ENCODE measurements around the gene PRDM2.
"Not testable (repeated sequence)": the region's sequence is repeated elsewhere in the genome, so short reads cannot be mapped to it uniquely, and the experiment has no call there.

PRDM2 gene

GRCh38 chr1:13702425-13703127 lies 2.6 kb downstream of the PRDM2 start:
- peak; percentile 65 for DNase-seq

DNA sequence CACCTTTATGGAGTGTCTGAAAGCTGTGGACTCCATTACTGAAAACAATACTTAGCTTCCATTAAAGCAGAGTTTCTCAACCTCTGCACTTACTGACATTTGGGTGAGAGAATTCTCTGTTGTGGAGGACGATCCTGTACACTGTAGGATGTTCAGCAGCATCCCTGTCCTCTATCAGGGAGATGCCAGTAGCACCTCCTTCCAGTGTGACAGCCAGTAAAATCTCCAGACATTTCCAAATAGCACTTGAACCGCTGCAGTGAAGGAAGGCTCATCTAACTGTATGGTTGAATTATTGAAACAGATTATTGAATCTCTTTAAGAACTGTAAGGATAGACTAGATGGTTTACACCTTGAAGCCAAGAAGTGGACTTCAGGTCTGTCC lies 3.1 kb downstream of the PRDM2 start:
- DNase-seq, result no peak

DNA sequence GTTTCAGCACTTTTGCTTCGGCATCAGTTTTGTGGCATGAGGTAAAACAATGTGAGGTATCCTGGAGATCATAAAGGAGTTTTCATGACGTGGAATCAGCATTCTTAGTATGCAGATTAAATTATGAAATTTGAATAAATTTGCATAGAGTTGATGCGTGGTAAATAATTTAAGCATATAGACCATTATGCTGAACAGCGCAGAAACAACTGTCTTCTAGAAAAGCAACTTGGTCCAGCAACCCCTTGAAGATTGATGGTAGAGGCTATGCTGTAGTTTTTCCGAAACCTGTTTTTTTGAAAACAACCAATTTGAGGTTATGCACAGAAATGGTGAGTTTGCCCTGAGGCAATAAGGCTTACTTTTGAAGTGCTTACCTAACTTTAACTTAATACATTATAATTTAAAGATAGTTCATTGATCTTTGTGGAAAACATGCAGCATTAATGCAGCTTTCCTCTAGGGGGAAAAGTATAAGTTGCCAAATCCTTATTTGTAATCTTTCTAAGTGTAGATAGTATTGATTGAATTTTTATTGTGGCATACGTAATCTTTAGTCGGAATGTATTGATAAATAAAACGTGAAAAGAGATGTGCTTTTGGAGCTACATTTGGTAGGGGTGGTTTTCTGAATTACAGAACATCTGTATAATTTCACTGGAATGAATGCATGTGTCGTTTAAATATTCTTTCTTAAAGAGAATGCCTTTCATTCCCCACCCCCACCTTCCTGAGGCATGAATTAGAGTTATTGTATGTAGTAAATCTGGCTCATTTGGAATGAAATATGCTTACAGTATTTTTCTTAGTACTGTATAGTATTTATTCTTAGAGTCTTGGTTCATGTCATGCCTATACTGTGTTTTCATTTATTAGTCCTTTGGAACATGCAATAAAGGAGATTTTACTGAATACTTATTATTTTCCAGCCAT lies 3.8 kb downstream of the PRDM2 start:
- DNase-seq, result no peak

GRCh38 chr1:13706046-13706445 lies 6.1 kb downstream of the PRDM2 start:
- no peak for DNase-seq

DNA sequence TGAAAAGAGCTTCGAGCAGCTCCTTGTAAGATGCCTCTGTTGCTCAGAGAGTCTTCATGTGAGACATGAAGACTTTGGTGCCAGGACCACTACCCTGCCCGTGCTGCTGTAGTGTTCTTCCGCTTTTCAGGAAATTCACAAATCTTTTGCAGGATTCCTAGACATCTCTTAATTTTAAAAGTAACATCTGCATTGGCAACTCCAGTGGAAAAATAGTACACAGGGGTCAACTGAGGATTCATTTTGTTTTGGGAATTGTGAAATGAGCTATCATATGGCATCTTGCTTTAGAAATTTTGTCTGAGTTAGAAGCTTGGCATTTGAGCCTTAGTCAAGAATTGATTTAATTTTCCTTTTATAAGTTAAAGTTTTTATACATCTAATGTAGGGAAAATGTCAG lies 7.2 kb downstream of the PRDM2 start:
- DNase-seq, result no peak

- no peak for DNase-seq
Observed at GRCh38 chr1:13708380-13708982, 8.5 kb downstream of the PRDM2 start.

GRCh38 chr1:13710086-13710485 lies 10.1 kb downstream of the PRDM2 start:
- DNase-seq, result no peak

GRCh38 chr1:13714851-13715250 lies 14.9 kb downstream of the PRDM2 start:
- DNase-seq, result no peak

- DNase-seq, result not testable (repeated sequence)
Observed at GRCh38 chr1:13715616-13716287, 15.8 kb downstream of the PRDM2 start.

GRCh38 chr1:13722808-13723360 lies 22.9 kb downstream of the PRDM2 start:
- no peak for DNase-seq

DNA sequence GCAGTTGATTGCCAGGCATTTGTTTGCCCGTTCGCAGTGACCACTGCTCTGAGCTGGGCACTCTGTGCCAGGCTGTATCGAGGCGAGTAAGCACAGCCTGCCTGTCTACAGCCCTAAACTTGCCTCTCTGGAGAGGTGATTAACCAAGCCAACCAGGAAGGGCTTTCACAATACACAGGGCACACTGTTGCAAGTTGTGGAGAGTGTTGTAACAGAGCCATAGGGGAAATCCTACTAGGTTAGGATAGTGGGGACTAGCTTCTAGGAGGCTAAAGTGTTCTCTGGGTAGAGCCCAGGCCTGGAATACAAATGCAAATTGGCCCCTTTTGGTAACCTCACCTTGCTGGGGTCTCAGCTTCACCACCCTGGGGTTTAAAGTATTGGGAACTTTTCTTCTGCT lies 23.8 kb downstream of the PRDM2 start:
- DNase-seq, result no peak

GRCh38 chr1:13725714-13726175 lies 25.8 kb downstream of the PRDM2 start:
- DNase-seq, result no peak

DNA sequence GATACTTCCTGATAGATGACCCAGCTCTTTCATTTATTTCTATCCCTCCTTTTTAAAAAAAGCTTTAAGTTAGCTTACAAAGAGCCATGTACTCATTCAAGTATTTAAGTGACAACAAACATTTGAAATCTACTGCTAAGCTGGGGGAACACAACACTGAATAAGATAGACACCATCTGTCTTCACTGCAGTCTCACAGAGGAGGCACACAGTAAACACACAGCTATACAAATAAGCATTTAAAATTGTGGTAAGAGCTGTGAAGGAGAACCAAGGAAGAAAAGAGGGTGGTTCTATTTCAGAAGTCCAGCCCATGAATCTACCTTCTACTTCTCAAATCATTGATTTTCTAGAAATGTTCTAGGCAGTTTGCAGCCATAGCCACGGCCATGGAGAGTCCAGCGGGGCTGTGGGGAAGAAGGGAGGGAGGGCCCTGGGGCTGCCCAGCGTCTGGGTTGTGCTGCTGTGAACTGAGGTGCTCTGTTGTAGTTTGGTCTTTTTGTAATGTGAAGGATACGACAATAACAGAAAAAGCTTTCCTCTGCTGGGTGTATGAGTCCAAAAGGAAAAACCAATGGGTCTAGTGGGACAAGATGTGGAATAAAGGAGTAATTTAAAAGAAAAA lies 28.2 kb downstream of the PRDM2 start:
- no peak for DNase-seq

DNA sequence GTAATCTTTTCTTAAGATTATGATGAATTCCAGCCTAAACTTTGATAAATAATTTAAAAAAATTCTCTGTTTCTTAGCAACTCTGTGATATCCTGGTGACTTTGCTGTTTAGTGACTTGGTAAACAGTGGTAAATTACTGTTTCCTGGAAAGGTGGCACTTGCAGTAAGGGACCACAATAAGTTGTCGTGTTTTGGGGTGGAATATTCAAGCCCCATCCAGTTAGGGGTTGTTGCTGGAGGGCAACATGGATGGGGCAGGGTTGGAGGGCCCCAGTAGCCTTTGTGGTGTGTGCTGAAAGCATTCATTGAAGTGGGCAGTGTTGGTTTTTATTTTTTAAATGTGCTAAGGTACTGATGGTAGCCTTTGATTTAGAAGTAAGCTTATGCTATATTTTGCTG lies 30.3 kb downstream of the PRDM2 start:
- DNase-seq, result no peak

GRCh38 chr1:13730751-13731482 lies 30.9 kb downstream of the PRDM2 start:
- DNase-seq, result peak; percentile 84

DNA sequence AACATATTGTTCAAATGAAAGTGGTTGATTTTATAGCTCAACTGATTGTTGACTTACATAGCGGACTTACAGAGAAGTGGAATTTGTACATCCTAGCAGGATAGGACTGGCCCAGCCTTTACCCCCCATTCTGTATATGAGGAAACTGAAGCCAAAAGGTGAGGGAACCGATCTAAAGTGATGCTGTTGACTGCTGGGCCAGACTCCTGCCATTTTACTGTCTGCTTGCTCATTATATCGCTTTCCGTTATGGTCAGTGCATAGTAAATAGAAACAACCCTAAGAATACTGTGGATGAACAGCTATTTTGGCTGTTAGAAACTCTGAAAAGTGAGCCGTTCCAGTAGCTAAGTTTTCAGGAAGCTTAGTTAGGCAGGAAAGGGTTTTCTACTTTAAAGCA lies 31.9 kb downstream of the PRDM2 start:
- DNase-seq, result no peak

- DNase-seq, result no peak
Observed at GRCh38 chr1:13732971-13733667, 33.1 kb downstream of the PRDM2 start.

DNA sequence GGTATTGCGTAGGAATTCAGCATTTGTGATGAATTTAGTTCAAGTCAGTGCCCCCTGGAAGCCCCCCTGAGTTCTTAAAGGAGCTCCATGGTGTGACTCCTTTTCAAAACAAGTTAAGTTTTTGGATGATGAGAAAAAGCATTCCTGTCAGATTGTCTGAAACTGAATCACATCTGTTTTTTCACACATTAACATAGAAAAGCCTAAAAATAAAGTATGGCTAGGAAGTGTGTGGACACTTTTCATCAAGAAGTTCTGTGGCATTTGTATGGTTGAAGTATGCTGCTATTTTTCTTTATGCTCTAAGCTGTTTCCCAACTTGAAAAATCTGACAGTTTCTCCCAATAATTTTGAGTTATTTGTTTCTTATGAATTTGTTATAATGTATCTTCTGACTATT lies 33.7 kb downstream of the PRDM2 start:
- DNase-seq, result no peak

GRCh38 chr1:13735168-13735930 lies 35.4 kb downstream of the PRDM2 start:
- no peak for DNase-seq

- no peak for DNase-seq
Observed at GRCh38 chr1:13737398-13737797, 37.4 kb downstream of the PRDM2 start.
